ENCODE measurements around the gene SPATA13. TPM values are rescaled to one million over a fixed set of nuclear protein-coding genes. Genes with fewer than 3 reads are reported as not detected.

Gene SPATA13
- total RNA-seq, 3 donors from 2014 or later, result 6.6 to 84.7 (median 58.7) TPM

DNA sequence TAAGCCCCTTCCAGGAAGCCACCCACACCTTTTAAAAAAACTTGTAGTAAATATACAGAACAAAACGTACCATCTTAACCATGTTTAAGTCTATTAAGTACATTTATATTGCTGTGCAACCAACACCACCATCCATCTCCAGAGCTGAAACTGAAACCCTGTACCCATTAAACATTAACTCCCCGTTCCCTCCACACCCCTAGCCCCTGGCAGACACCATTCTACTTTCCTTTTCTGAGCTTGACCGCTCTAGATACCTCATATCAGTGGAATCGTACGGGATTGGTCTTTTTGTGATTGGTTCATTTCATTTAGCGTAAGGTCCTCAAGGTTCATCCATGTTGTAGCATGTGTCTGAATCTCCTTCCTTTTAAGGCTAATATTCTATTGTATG lies 13.0 kb upstream of the SPATA13 start:
- H3K27ac ChIP-seq, result no peak overlapping the region
- H3K4me1 ChIP-seq, result no peaks in the 10 kb centered on the region
- intact Hi-C loops (cut with DNase I; ENCODE audit: low total_unique reads), result no loop called here
- H3K27me3 ChIP-seq, result no peaks in the 10 kb centered on the region
- H3K9me3 ChIP-seq, result no peaks in the 10 kb centered on the region
- no peak for DNase-seq (ENCODE audit: low spot score in 2 of 2)
- H3K4me3 ChIP-seq, result no peak overlapping the region
- no peaks in the 10 kb centered on the region for H3K36me3 ChIP-seq
- TF ChIP-seq, protein P1, sequence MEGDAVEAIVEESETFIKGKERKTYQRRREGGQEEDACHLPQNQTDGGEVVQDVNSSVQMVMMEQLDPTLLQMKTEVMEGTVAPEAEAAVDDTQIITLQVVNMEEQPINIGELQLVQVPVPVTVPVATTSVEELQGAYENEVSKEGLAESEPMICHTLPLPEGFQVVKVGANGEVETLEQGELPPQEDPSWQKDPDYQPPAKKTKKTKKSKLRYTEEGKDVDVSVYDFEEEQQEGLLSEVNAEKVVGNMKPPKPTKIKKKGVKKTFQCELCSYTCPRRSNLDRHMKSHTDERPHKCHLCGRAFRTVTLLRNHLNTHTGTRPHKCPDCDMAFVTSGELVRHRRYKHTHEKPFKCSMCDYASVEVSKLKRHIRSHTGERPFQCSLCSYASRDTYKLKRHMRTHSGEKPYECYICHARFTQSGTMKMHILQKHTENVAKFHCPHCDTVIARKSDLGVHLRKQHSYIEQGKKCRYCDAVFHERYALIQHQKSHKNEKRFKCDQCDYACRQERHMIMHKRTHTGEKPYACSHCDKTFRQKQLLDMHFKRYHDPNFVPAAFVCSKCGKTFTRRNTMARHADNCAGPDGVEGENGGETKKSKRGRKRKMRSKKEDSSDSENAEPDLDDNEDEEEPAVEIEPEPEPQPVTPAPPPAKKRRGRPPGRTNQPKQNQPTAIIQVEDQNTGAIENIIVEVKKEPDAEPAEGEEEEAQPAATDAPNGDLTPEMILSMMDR (IDR thresholded peaks at IDR 0.05), result no peak
- TF ChIP-seq POLR2AphosphoS5 (IDR thresholded peaks at IDR 0.05), result no peak
- no peak for TF ChIP-seq POLR2A (IDR thresholded peaks at IDR 0.05)

DNA sequence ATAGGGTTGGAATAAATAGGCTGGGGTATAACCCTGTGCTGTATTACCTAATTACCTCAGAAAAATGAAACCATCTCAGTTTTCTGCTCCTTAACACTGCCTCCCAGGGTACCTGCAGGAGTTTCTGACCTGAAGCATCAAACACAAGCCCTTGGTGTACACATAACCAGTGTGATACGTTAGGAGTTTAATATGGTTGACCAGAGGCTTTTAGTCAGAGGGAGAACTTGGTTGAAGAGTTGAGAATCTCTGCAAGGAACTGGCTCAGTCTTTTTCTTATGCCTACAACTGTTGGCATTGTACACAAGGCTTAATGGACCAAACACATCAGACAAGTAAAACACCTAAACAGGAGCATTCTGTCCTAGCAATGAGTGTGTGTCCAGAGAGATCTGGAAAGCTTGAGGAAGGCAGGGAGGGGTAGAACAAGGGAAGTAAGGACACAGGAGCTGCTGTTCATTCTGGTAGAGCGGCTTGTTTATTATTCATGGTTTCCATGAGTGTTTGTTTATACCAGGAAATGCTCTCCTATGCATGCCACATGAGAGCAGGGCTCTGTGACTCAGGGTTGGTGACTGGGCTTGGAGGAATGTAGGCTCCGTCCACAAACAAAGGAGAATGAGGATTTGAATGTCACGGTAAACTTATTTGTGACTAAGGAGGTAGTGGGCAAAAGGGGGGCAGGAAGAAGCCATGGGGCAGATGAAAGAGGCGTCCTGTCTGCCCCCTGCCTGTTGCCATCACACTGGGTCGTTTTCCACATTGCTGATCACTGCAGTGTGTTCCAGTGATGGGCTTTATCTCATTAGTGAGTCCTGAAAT lies 11.9 kb upstream of the SPATA13 start:
- DNase-seq (ENCODE audit: low spot score in 2 of 2), result peak; percentile 64 to 84
- TF ChIP-seq POLR2AphosphoS5 (IDR thresholded peaks at IDR 0.05) (peak; percentile 21 to 82 (median 28)), POLR2A (IDR thresholded peaks at IDR 0.05) (no peak)
- intact Hi-C loops (cut with DNase I; ENCODE audit: low total_unique reads), result no loop called here
- H3K36me3 ChIP-seq, result no peaks in the 10 kb centered on the region
- H3K4me1 ChIP-seq, result no peaks in the 10 kb centered on the region
- H3K4me3 ChIP-seq, result no peak overlapping the region
- no peaks in the 10 kb centered on the region for H3K9me3 ChIP-seq
- H3K27me3 ChIP-seq, result no peaks in the 10 kb centered on the region
- peak overlapping the region; percentile 91 to 92 for H3K27ac ChIP-seq

DNA sequence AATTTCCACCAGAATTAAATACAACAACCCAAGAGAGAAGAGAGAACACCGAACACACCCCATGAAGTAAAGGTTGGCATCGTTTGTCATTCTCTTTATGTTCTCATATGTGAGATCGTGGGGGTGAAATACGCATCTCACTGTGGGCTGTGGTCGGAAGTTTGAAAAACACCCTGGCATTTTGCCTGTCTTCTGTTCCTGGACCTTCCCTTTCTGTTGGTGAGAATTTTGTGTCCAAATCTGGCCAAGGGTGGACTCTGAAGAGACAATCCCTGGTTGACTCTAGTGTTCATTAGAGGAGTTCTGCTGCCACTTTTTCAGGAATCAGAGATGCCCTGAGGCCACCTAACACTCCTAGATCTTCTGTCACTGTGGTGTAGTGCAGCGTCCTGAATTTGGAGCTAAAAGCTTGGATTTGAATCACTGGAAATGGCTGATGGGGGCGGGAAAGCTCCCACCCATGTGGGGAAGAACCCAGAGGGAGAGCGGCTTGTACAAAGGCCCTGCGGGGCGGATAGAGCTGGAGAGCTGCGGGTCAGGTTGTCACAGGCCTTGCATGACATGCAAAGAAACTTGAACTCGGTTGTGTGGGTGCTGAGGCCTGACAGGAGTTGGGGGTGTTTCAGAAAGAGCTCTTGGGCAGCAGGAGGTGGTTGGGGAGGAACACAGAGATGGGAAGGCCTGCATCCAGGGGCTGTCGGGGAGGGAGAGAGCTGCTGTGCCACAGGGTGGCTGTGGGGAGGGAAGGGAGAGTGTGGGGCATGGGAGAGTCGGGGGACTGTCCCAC lies 11.1 kb upstream of the SPATA13 start:
- Histone ChIP-seq H3K4me1 (no peaks in the 10 kb centered on the region), H3K27ac (peak overlapping the region; percentile 91 to 92), H3K36me3 (no peaks in the 10 kb centered on the region), H3K4me3 (no peak overlapping the region), H3K27me3 (no peaks in the 10 kb centered on the region), H3K9me3 (no peaks in the 10 kb centered on the region)
- intact Hi-C loops (cut with DNase I; ENCODE audit: low total_unique reads), result no loop called here
- TF ChIP-seq POLR2AphosphoS5 (IDR thresholded peaks at IDR 0.05), result no peak
- no peak for TF ChIP-seq POLR2A (IDR thresholded peaks at IDR 0.05)
- TF ChIP-seq, protein P1 (IDR thresholded peaks at IDR 0.05), result no peak
- DNase-seq (ENCODE audit: low spot score in 2 of 2), result no peak

DNA sequence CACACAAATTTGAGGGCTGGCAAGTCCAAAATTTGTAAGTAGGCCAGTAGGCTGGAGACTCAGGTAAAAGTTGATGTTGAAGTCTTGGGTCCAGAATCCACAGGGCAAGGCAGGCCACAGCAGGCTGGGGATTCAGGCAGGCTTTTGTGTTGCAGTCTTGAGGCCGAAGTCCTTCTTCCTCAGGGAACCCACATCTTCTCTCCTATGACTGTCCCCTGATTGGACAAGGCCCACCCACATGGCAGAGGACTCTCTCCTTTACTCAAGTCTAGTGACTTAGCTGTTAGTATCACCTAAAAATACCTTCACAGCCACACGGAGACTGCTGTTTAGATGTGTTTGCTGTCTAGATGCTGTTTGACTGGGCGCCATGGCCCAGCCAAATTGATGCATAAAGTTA lies 9.9 kb upstream of the SPATA13 start:
- Histone ChIP-seq H3K27ac (no peak overlapping the region), H3K9me3 (no peaks in the 10 kb centered on the region)
- intact Hi-C loops (cut with DNase I; ENCODE audit: low total_unique reads), result no loop called here

DNA sequence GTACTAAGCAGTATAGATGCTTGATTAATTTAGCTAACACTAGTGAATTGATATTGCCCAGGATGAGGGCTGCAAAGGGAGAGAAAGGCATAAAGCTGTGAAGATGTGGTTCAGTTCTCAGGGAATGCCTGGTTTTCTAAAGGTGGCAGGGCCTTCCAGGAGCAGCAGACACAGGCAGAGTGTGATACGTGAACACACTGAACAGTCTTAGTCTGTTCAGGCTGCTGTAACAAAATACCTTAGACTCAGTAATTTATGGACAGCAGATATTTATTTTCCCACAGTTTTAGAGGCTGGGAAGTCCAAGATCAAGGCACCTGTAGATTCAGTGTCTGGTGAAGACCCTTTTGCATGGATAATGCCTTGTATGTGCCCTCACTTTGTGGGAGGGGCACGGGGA lies 8.7 kb upstream of the SPATA13 start:
- no peaks in the 10 kb centered on the region for H3K9me3 ChIP-seq
- intact Hi-C loops (cut with DNase I; ENCODE audit: low total_unique reads), result no loop called here
- no peaks in the 10 kb centered on the region for H3K36me3 ChIP-seq
- no peaks in the 10 kb centered on the region for H3K27me3 ChIP-seq
- no peak for DNase-seq (ENCODE audit: low spot score in 2 of 2)
- no peak overlapping the region for H3K27ac ChIP-seq
- no peaks in the 10 kb centered on the region for H3K4me1 ChIP-seq
- H3K4me3 ChIP-seq, result no peak overlapping the region
- TF ChIP-seq POLR2A (IDR thresholded peaks at IDR 0.05) (no peak), POLR2AphosphoS5 (IDR thresholded peaks at IDR 0.05) (no peak)
- TF ChIP-seq, protein P1 (IDR thresholded peaks at IDR 0.05), result no peak

More for the DNA sequence above, 9.9 kb upstream of the SPATA13 start:
- TF ChIP-seq POLR2A (IDR thresholded peaks at IDR 0.05), result no peak
- TF ChIP-seq, protein P1 (IDR thresholded peaks at IDR 0.05), result no peak
- TF ChIP-seq POLR2AphosphoS5 (IDR thresholded peaks at IDR 0.05), result no peak
- Histone ChIP-seq H3K4me1 (no peaks in the 10 kb centered on the region), H3K36me3 (no peaks in the 10 kb centered on the region), H3K4me3 (no peak overlapping the region), H3K27me3 (no peaks in the 10 kb centered on the region)
- DNase-seq (ENCODE audit: low spot score in 2 of 2), result no peak
